Naive thymus-derived CD4-positive, alpha-beta T cell (primary cell): Measurements from ENCODE around the gene NR0B1. TPM values are rescaled to one million over a fixed set of nuclear protein-coding genes. Genes with fewer than 3 reads are reported as not detected.

Experiments
- polyA plus RNA-seq, 2 donors: library from polyadenylated mRNA; unstranded; fragments of 300-500 nt; fragmentation: Illumina TruSeq; gene quantifications; one replicate each; pipeline ENCODE4 v1.2.3, GENCODE V29; 2021
- total RNA-seq, 6 experiments: library from RNA in 5 of 6; stranded (reverse) in 5 of 6; gene quantifications; 1 replicate in 5 of 6; 2 replicates in 1 of 6; pipeline ENCODE4 v1.2.3 and lab custom pipeline; 2021 to 2026

NR0B1 gene
- total and polyA plus RNA-seq, 7 experiments from 2014 or later: not detected

Other genes with a start within 250 kb of the NR0B1 start
- not detected for gene MAGEB2, start 93.8 kb downstream of the NR0B1 start, total RNA-seq
- gene MAGEB2, start 93.8 kb downstream of the NR0B1 start, polyA plus RNA-seq: not detected
- not detected for gene MAGEB3, start 78.7 kb downstream of the NR0B1 start, total RNA-seq
- gene MAGEB3, start 78.7 kb downstream of the NR0B1 start, polyA plus RNA-seq: not detected
- gene MAGEB4, start 67.4 kb downstream of the NR0B1 start, total RNA-seq: not detected
- gene MAGEB4, start 67.4 kb downstream of the NR0B1 start, polyA plus RNA-seq: not detected
- not detected for gene MAGEB1, start 62.2 kb downstream of the NR0B1 start, total RNA-seq
- not detected for gene MAGEB1, start 62.2 kb downstream of the NR0B1 start, polyA plus RNA-seq